Measurements from ENCODE around the gene NSL1.

The NSL1 gene

DNA sequence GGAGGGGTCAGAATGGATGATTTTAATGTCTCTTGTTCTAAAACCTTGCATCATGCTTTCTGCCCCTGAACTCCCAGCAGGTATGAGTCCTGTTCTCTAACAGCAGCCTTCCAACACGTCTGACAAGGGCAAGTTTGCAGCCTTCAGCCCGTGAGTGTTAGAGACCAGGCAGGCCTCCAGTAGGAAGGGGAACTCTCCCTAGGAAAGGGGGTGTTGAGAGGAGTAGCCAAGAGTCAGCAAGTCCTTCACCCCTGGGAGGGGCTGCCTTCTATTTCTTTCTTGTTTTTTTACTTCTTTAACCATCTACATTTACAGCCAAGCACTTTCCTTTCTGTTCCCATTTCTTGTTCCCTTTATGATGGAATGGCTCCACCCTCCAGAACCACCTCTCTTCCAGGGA is 106.1 kb downstream of the NSL1 start:
- no peak for DNase-seq (ENCODE audit: low read depth)

GRCh38 chr1:212684521-212685090 is 107.0 kb downstream of the NSL1 start:
- no peak for DNase-seq (ENCODE audit: low read depth)

- no peak for DNase-seq (ENCODE audit: low read depth)
These were observed 107.5 kb downstream of the NSL1 start for GRCh38 chr1:212684076-212684475.

DNA sequence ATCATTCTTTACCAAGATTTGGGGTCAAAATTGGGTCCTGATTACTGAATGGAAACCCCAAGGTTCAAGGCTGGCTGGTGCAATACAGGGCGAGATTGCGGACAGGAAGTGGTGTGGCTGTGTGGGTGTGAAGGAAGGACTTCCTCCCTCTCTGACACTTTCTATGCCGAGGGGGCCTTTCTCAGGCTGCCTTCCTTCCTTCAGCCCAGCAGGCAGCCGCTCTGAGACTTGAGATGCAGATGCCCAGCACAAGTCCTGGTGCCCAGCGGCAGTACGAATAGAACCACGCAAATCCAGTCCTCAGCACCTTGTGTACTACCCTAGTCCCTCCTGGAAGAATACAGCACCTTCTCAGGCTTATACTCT is 108.2 kb downstream of the NSL1 start:
- no peak for DNase-seq (ENCODE audit: low read depth)

- no peak for DNase-seq (ENCODE audit: low read depth)
These were observed 110.7 kb downstream of the NSL1 start for GRCh38 chr1:212680680-212681389.

DNA sequence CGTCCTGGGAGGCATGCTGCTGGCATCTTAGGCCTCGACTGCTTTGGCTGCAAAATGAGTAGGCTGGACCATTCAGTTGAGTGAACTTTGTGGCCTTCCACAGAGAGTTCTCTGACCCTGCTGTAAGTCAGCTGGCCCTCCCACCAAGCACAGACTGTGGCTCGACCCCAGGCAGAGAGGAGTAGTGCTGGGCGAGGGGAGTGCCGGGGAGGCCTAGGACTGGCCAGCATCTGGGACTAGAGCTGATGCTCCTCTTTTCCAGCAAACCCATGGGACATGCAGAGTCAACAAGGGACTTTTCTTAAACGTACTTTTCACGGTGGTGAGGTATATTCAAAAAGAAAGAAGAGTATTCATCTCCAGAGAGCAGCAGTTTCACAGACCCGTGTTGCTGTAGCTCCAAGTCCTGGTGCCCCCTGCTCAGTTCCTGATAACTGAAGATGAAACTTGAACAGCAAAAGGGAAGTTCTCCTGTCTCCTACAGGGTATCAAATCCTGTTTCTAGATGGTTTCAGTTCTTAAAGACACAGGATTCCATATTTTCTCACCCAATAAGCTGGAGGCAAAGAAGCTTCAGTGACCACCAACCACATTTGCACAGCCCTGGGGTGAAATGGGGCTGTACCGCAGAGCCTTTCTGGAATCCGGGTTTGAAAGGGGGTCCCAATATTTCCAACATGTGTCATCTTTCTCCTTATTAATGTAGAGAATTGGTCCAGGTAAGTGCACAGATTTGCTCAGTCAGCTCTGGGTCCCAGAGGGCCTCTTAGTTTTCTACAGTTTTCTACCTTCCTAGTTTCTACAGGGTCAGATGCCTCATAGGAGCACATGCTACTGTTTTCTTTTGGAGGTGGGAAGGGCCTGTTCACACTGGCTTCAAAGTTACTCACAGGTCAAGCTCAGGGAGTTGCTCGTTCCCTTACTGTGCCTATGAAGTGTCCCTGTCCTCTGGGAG is 112.8 kb downstream of the NSL1 start:
- no peak for DNase-seq (ENCODE audit: low read depth)

DNA sequence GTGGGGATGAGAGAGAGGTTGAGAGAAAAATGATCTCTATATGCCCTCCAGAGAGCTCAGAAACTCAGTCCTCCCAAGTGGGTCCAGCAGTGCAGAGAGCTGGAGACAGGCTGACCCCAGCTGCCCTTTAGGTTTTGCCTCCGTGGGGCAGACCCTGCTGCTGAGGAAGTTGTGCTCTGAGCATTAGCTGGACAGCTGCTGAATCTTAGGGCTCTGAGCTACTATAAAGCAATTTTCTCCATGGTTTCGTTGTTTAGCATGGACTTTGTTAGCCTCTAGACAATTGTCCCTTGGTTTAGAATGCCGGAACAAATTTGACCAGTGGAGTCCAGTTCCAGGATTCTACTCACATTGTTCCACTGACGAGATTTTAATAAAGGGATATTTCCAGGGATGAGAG is 114.0 kb downstream of the NSL1 start:
- DNase-seq (ENCODE audit: low read depth): no peak

DNA sequence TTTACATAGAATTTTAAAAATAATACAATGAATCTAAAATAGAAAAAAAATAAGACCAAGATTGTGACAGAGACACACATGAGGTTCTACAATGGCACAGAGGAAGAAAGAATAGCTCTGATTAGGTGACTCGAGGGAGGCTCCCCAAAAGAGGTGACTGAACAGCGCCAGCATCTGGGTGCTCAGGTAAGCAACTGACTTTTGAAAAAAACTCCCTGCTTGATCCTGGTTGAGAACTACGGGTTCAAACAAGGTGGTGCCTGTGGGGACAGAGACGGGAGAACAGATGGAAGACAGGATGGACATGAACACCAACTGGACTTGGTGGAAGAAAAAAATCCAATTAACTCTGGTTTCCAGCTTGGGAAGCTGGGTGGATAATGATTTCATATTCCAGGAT is 114.4 kb downstream of the NSL1 start:
- no peak for DNase-seq (ENCODE audit: low read depth)
